ENCODE data around the gene LGR4. TPM values are rescaled to one million over a fixed set of nuclear protein-coding genes. Genes with fewer than 3 reads are reported as not detected.

Gene LGR4
- total RNA-seq, 1 experiment from 2014 or later, result 99.2 TPM

DNA sequence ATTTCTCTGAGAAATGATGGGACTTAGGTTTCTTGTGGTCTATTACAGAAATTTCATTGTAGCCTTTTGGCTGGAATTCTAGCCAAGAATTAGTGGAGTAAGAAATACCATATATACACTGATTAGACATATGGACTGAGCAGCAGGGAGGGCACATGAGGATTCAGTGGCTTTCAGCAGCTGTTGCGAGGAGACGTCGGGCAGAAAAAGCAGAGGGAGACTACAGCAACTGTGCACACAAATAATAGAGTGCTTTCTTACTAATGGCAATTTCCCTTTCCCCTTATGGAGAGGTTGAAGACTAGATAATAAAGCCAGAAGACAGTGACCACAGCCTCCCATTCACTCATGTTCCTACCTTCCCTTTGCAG, 74.2 kb downstream of the LGR4 start:
- peaks cover 40 to 54% of the 10 kb centered on the region in 2 experiments for H3K4me1 Mint-ChIP-seq
- H4K91ac ChIP-seq (ENCODE audit: insufficient read length, low read depth, low read length), result no peak overlapping the region
- peaks cover 2 to 35% (median 19%) of the 10 kb centered on the region in 3 experiments; a peak in 5 of 7 replicates for H3K36me3 Mint-ChIP-seq (ENCODE audit: insufficient read depth in 1 of 3, low read depth in 3 of 3)
- no peaks in the 10 kb centered on the region; the same call in 1 of the 2 replicates for H3K79me2 ChIP-seq (ENCODE audit: insufficient read depth, low read length)
- no peak overlapping the region for H2BK120ac ChIP-seq (ENCODE audit: low read depth, low read length, poor library complexity, severe bottlenecking)
- DNase-seq, result no peak
- H2AFZ ChIP-seq (ENCODE audit: low read length), result no peak overlapping the region
- no peak overlapping the region for H2BK12ac ChIP-seq (ENCODE audit: insufficient read length, low read depth, low read length)
- no peak overlapping the region for H3K4me2 ChIP-seq (ENCODE audit: insufficient read depth, insufficient read length, low read length)
- H3K4ac ChIP-seq (ENCODE audit: low read depth, low read length), result no peak overlapping the region
- H4K5ac ChIP-seq (ENCODE audit: insufficient read length, low read depth, low read length), result no peak overlapping the region
- H3T11ph ChIP-seq (ENCODE audit: low read length), result no peak overlapping the region
- H3K79me1 ChIP-seq (ENCODE audit: insufficient read depth, low read depth, low read length, poor library complexity, severe bottlenecking), result no peaks in the 10 kb centered on the region
- H3K27me3 Mint-ChIP-seq (ENCODE audit: low read depth), result no peaks in the 10 kb centered on the region
- no peak overlapping the region for H3K27ac ChIP-seq (ENCODE audit: insufficient read length, low read depth, low read length)
- H3K18ac ChIP-seq (ENCODE audit: insufficient read length, low read depth, low read length), result no peak overlapping the region
- no peak overlapping the region for H4K8ac ChIP-seq (replicated peaks; ENCODE audit: insufficient read length, low read depth, low read length)
- H2BK20ac ChIP-seq (ENCODE audit: low read depth, low read length, poor library complexity, severe bottlenecking), result no peak overlapping the region
- H3K23me2 ChIP-seq (ENCODE audit: insufficient read length, low read depth, low read length, poor library complexity, severe bottlenecking), result no peaks in the 10 kb centered on the region
- H3K23ac ChIP-seq (ENCODE audit: insufficient read length, low read depth, low read length), result no peak overlapping the region
- no peak overlapping the region for H3K56ac ChIP-seq (ENCODE audit: insufficient read length, low read depth, low read length)
- H3K27me3 ChIP-seq (ENCODE audit: insufficient read depth, low read length), result no peaks in the 10 kb centered on the region
- H2BK5ac ChIP-seq (ENCODE audit: insufficient read length, low read length), result no peak overlapping the region
- peaks cover 15% of the 10 kb centered on the region for H3K4me1 ChIP-seq (ENCODE audit: insufficient read depth, low read length)
- H3K14ac ChIP-seq (ENCODE audit: insufficient read depth, low read length), result no peak overlapping the region
- no peak overlapping the region for H3K9ac ChIP-seq (ENCODE audit: extremely low read depth, insufficient read length, low read length)
- H4K20me1 ChIP-seq (ENCODE audit: control insufficient read depth, insufficient read depth, insufficient read length), result no peaks in the 10 kb centered on the region
- no CpG with 5 or more reads among the region's 3 CpGs for WGBS (ENCODE audit: extremely low coverage, insufficient read length, low lambda C conversion rate)
- no peaks in the 10 kb centered on the region for H3K9me3 Mint-ChIP-seq
- TF ChIP-seq, protein P1, sequence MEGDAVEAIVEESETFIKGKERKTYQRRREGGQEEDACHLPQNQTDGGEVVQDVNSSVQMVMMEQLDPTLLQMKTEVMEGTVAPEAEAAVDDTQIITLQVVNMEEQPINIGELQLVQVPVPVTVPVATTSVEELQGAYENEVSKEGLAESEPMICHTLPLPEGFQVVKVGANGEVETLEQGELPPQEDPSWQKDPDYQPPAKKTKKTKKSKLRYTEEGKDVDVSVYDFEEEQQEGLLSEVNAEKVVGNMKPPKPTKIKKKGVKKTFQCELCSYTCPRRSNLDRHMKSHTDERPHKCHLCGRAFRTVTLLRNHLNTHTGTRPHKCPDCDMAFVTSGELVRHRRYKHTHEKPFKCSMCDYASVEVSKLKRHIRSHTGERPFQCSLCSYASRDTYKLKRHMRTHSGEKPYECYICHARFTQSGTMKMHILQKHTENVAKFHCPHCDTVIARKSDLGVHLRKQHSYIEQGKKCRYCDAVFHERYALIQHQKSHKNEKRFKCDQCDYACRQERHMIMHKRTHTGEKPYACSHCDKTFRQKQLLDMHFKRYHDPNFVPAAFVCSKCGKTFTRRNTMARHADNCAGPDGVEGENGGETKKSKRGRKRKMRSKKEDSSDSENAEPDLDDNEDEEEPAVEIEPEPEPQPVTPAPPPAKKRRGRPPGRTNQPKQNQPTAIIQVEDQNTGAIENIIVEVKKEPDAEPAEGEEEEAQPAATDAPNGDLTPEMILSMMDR (conservative IDR thresholded peaks at IDR 0.05), result no peak
- H2BK15ac ChIP-seq (ENCODE audit: low read depth, low read length), result no peak overlapping the region
- no peak overlapping the region for H2AK5ac ChIP-seq (ENCODE audit: insufficient read length, low read length)
- no peaks in the 10 kb centered on the region for H3K9me3 ChIP-seq (ENCODE audit: control insufficient read depth, low read depth, low read length)
- H3K27ac Mint-ChIP-seq, result peak overlapping the region in 2 of 3 experiments; percentile 18 to 80; a peak in 3 of 7 replicates
- no peak overlapping the region for H3K4me3 Mint-ChIP-seq

All from H9 (cell line).